Ovary (tissue), 9 donors: ENCODE data around the gene DYRK1A. TPM values are rescaled to one million over a fixed set of nuclear protein-coding genes. Genes with fewer than 3 reads are reported as not detected.

Experiments
- DNase-seq, 5 donors: peaks; one replicate each; pipeline ENCODE4 v3.0.0-alpha.2; 2019 to 2020
- H3K27ac ChIP-seq, 2 donors: fragments of 200-600 bp; one replicate each; pipeline versions ENCODE4 v1.5.1 to v1.8.0; 2019 to 2022
- H3K27me3 ChIP-seq: fragments of 200-600 bp; one replicate; pipeline ENCODE4 v1.8.0; 2022
- H3K36me3 ChIP-seq: fragments of 200-600 bp; sonication (generic); one replicate; pipeline ENCODE4 v1.5.1; 2019
- H3K4me1 ChIP-seq: one replicate; pipeline ENCODE4 v1.8.1; 2013; ENCODE audit warnings: mild to moderate bottlenecking, moderate library complexity; ENCODE audit not compliant: insufficient read depth
- H3K4me3 ChIP-seq: fragments of 200-600 bp; sonication (generic); one replicate; pipeline ENCODE4 v1.5.1; 2017
- H3K9me3 ChIP-seq, 2 donors: fragments of 200-600 bp in 1 of 2; sonication (generic) in 1 of 2; one replicate each; pipeline versions ENCODE4 v1.5.1 to v1.8.1; 2013 to 2019; ENCODE audit warnings: mild to moderate bottlenecking in 1 of 2, moderate library complexity in 1 of 2
- CTCF ChIP-seq, 3 donors: fragments of 450-650 bp in 2 of 3; fragments of 200-600 bp in 1 of 3; IDR thresholded peaks; one replicate each; pipeline versions ENCODE4 v1.5.1 to v1.8.0; 2016 to 2022; ENCODE audit warnings: antibody characterized with exemption in 3 of 3, mild to moderate bottlenecking in 1 of 3
- EP300 ChIP-seq: sonication (generic); formaldehyde crosslinking; IDR thresholded peaks from one replicate; pipeline ENCODE4 v1.6.1; 2017; ENCODE audit warnings: antibody characterized with exemption
- POLR2A ChIP-seq: fragments of 450-650 bp; IDR thresholded peaks from one replicate; pipeline ENCODE4 v1.6.1; 2017; ENCODE audit warnings: antibody characterized with exemption, mild to moderate bottlenecking, moderate library complexity
- WGBS, 3 donors: extraction: QIAGEN DNeasy Blood & Tissue Kit in 1 of 3; methylation state at CpG; one replicate each; pipeline versions ENCODE4 v1.1.5 to v1.1.7; 2013 to 2017; 5-methylcytosine and 5-hydroxymethylcytosine counted together
- intact Hi-C, 4 donors: fragments of 100-400 bp; cut with DNase I; formaldehyde crosslinking; loops; one replicate each; pipeline versions ENCODE4 v1.11.0 to v1.15.1; 2022 to 2023
- polyA plus RNA-seq, 2 donors: library from polyadenylated mRNA; stranded (reverse); fragments of 200-250 nt in 1 of 2; fragments of 350-450 nt in 1 of 2; fragmentation: Illumina TruSeq in 1 of 2; extraction: RNeasy Lipid Tissue Mini Kit (QIAGEN cat#74804) in 1 of 2; gene quantifications; one replicate each; pipeline ENCODE4 v1.2.3, GENCODE V29; 2013 to 2014
- total RNA-seq, 7 donors: library from RNA; depleted of rRNA in 2 of 7; stranded (reverse); fragments of >200 nt in 2 of 7; fragmentation: NEBNext Ultra II Directional in 3 of 7; extraction: Animal tissue kit (Norgen Biotek cat#: 25700) in 3 of 7; gene quantifications; one replicate each; pipeline versions ENCODE4 v1.1.0 to v1.2.4, GENCODE V29; 2016 to 2023
- donor health status: DM: no; HTN: no; CAD: no; lungs with moderate emphysema.
- donor health status: DM: no; HTN: no; CAD: no.
- donor health status: Bipolar disorder and iron deficiency.
- donor health status: DM: yes; HTN: yes; CAD: no.
- donor health status: DM: no; HTN: no; CAD: no.
- donor health status: DM: yes; HTN: yes; CAD: no.

Gene DYRK1A
- total and polyA plus RNA-seq, 9 donors, result 30.9 to 89.0 (median 73.9) TPM

DNA sequence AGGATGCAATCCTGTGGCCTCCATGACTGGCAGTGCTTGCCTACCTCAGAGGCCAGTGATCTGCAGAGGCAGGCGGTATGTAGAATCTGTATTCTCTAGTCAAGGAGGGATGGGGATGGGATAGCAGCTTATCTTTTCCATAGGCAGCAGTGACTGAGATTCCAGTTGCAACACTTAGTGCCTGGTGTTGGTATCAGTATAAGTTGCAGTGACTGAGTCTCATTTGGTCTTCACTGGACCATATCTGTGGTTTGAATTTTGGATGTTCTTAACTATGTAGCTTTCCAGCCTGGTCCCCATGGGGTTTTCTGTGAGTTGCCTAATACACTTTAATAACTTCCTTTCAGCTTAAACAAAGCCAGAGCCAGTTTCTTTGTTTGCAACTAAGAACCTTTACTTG lies 16.5 kb downstream of the DYRK1A start:
- TF ChIP-seq POLR2A (no peak), EP300 (no peak), CTCF (IDR thresholded peaks at IDR 0.05) (no peak)
- WGBS, 3 donors, result 96 to 100% (median 97%) methylated on average over 1 of the region's 1 CpG

GRCh38 chr21:37383784-37384311 lies 17.3 kb downstream of the DYRK1A start:
- TF ChIP-seq CTCF (IDR thresholded peaks at IDR 0.05) (no peak), POLR2A (no peak), EP300 (no peak)
- Histone ChIP-seq H3K4me1 (peaks cover 15% of the 10 kb centered on the region), H3K27ac (no peak overlapping the region), H3K27me3 (no peaks in the 10 kb centered on the region), H3K9me3 (no peaks in the 10 kb centered on the region), H3K36me3 (no peaks in the 10 kb centered on the region), H3K4me3 (no peak overlapping the region)
- intact Hi-C loops, result loop anchor here in 1 of 4 donors (10.0 kb wide), 1 partner anchor 91 kb away; no protein-coding TSS in a partner anchor
- no peak for DNase-seq
- 75 to 87% (median 81%) methylated on average over 1 of the region's 1 CpG for WGBS, 3 donors

More for the DNA sequence above, 16.5 kb downstream of the DYRK1A start:
- no peak overlapping the region for H3K27ac ChIP-seq
- intact Hi-C loops, result loop anchor here in 1 of 4 donors (10.0 kb wide), 1 partner anchor 92 kb away; no protein-coding TSS in a partner anchor
- no peaks in the 10 kb centered on the region for H3K9me3 ChIP-seq
- DNase-seq, result no peak
- no peaks in the 10 kb centered on the region for H3K36me3 ChIP-seq
- H3K27me3 ChIP-seq, result no peaks in the 10 kb centered on the region
- peaks cover 21% of the 10 kb centered on the region for H3K4me1 ChIP-seq
- no peak overlapping the region for H3K4me3 ChIP-seq

DNA sequence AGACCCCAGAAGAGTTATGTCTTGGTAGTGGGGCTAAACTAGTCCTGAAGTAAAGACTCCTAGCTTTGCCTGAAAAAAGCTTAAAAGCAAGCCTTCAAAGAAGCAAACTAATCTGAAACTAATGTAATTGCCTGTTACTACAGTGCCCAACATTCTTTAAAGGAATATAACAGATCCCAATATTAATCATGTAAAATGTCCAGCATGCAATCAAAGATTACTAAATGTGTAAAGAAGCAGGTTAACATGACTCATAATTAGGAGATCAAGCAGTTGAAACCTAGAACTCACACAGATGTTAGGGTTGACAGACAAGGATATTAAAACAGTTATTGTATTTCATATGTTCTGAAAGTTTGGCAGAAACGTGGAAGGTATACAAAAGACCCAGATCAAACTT lies 17.8 kb downstream of the DYRK1A start:
- peaks cover 19% of the 10 kb centered on the region for H3K4me1 ChIP-seq
- 87 to 95% (median 90%) methylated on average over 1 of the region's 1 CpG for WGBS, 3 donors
- DNase-seq, result no peak

GRCh38 chr21:37385179-37385765 lies 18.7 kb downstream of the DYRK1A start:
- no peak overlapping the region for H3K4me3 ChIP-seq
- H3K9me3 ChIP-seq, result no peaks in the 10 kb centered on the region
- H3K27me3 ChIP-seq, result no peaks in the 10 kb centered on the region
- H3K4me1 ChIP-seq, result peaks cover 23% of the 10 kb centered on the region
- intact Hi-C loops, result loop anchor here in 1 of 4 donors (10.0 kb wide), 1 partner anchor 90 kb away; no protein-coding TSS in a partner anchor
- no peak overlapping the region for H3K27ac ChIP-seq
- no peak for TF ChIP-seq EP300
- TF ChIP-seq CTCF (IDR thresholded peaks at IDR 0.05), result no peak
- no peak for TF ChIP-seq POLR2A
- 90 to 93% (median 90%) methylated on average over 5 of the region's 5 CpGs for WGBS, 3 donors
- DNase-seq, result no peak
- no peaks in the 10 kb centered on the region for H3K36me3 ChIP-seq

More for the DNA sequence above, 17.8 kb downstream of the DYRK1A start:
- H3K9me3 ChIP-seq, result no peaks in the 10 kb centered on the region
- TF ChIP-seq EP300 (no peak), POLR2A (no peak), CTCF (IDR thresholded peaks at IDR 0.05) (no peak)
- intact Hi-C loops, result loop anchor here in 1 of 4 donors (10.0 kb wide), 1 partner anchor 90 kb away; no protein-coding TSS in a partner anchor
- no peaks in the 10 kb centered on the region for H3K36me3 ChIP-seq
- H3K4me3 ChIP-seq, result no peak overlapping the region
- H3K27ac ChIP-seq, result no peak overlapping the region
- no peaks in the 10 kb centered on the region for H3K27me3 ChIP-seq
